ENCODE data around the gene DLGAP1. TPM values are rescaled to one million over a fixed set of nuclear protein-coding genes. Genes with fewer than 3 reads are reported as not detected.

The DLGAP1 gene
- total and polyA plus RNA-seq, 2 of the 4 experiments (the other 2 are of a cell fraction) = under 0.01 to 0.09 TPM

- H3K23ac ChIP-seq (ENCODE audit: low read depth, low read length) = peak overlapping the region; percentile 76; the same call in 1 of the 2 replicates
- H3K14ac ChIP-seq (replicated peaks; ENCODE audit: low read depth, low read length) = peak overlapping the region; percentile 88; the same call in 1 of the 2 replicates
- H2AK9ac ChIP-seq (replicated peaks; ENCODE audit: low read depth, low read length, poor library complexity) = peak overlapping the region; percentile 31
- H3K27me3 ChIP-seq (ENCODE audit: control insufficient read depth, insufficient read depth, low read length) = no peaks in the 10 kb centered on the region
- peak overlapping the region; percentile 82 for H2AFZ ChIP-seq (replicated peaks; ENCODE audit: low read length, poor library complexity)
- intact Hi-C loops (cut with micrococcal nuclease) (no loop called here), dilution Hi-C loops (cut with HindIII; ENCODE audit: low sequenced_read_pairs, unreplicated experiment) (no loop called here), in situ Hi-C loops (cut with MboI; ENCODE audit: low sequenced_read_pairs) (no loop called here)
- peak overlapping the region; percentile 96 for H2AK5ac ChIP-seq (ENCODE audit: low read depth, low read length)
- H3K4ac ChIP-seq (ENCODE audit: low read depth, low read length) = peak overlapping the region; percentile 91
- H4K5ac ChIP-seq (ENCODE audit: low read depth, low read length) = peak overlapping the region; percentile 20
- CTCF ChIA-PET = no interaction called here
- BruUV-seq (replicated peaks) = no TSS peak
- H3K4me3 ChIP-seq (ENCODE audit: insufficient read depth, low read depth, low read length) = no peak overlapping the region
- peak overlapping the region; percentile 95; the same call in 1 of the 2 replicates for H2BK120ac ChIP-seq (ENCODE audit: low read depth, low read length)
- peaks cover 13% of the 10 kb centered on the region for H3K9me1 ChIP-seq (ENCODE audit: insufficient read depth, low read length)
- peaks cover 10% of the 10 kb centered on the region for H3K4me1 ChIP-seq (ENCODE audit: control insufficient read depth, insufficient read depth, low read length)
- H3K79me1 ChIP-seq (ENCODE audit: low read depth in 1 of 2, low read length in 2 of 2) = no peaks in the 10 kb centered on the region
- POLR2A ChIA-PET (ENCODE audit: unreplicated experiment) = no interaction called here
- no peak overlapping the region for H3K27ac ChIP-seq (ENCODE audit: insufficient read depth, low read length)
- H4K91ac ChIP-seq (ENCODE audit: insufficient read depth, low read depth, low read length) = peak overlapping the region; percentile 37; the same call in 1 of the 2 replicates
- no peaks in the 10 kb centered on the region for H3K36me3 ChIP-seq (ENCODE audit: control insufficient read depth, insufficient read depth, low read length)
- no peak overlapping the region for H3K9ac ChIP-seq (ENCODE audit: low read depth, low read length)
- no peak overlapping the region for H3K4me2 ChIP-seq (ENCODE audit: low read depth, low read length)
- no peaks in the 10 kb centered on the region for H3K9me3 ChIP-seq (ENCODE audit: control insufficient read depth, insufficient read depth, low read length)
- WGBS, 2 experiments (ENCODE audit: extremely low coverage in 2 of 2, insufficient read length in 1 of 2) = 90% methylated on average over 3 of the region's 5 CpGs; no CpG with 5 or more reads in 1 of the 2 experiments
- H3K56ac ChIP-seq (ENCODE audit: extremely low read depth, insufficient read depth, low read length) = no peak overlapping the region
- H4K8ac ChIP-seq (ENCODE audit: low read depth in 2 of 2, low read length in 2 of 2) = peak overlapping the region in 1 of 2 experiments; percentile 71; a peak in 3 of 4 replicates
- no peaks in the 10 kb centered on the region for H4K20me1 ChIP-seq (ENCODE audit: insufficient read depth, low read length)
- peak overlapping the region; percentile 94; the same call in 1 of the 3 replicates for H2BK15ac ChIP-seq (ENCODE audit: low read depth, low read length)
- ATAC-seq (ENCODE audit: low read depth) (no peak), DNase-seq (no peak)
- H2BK5ac ChIP-seq (ENCODE audit: low read depth, low read length, poor library complexity, severe bottlenecking) = no peak overlapping the region
- H3K18ac ChIP-seq (ENCODE audit: low read depth, low read length) = peak overlapping the region; percentile 17; the same call in 1 of the 2 replicates
- peak overlapping the region; percentile 73; the same call in 1 of the 2 replicates for H2BK20ac ChIP-seq (ENCODE audit: low read depth, low read length)
- TF ChIP-seq USF2 (IDR thresholded peaks at IDR 0.05; ENCODE audit: low read depth, low read length) (no peak), POLR2A (IDR thresholded peaks at IDR 0.05; ENCODE audit: low read depth, low read length) (no peak), BHLHE40 (IDR thresholded peaks at IDR 0.05; ENCODE audit: low read depth, low read length) (no peak), SMC3 (IDR thresholded peaks at IDR 0.05; ENCODE audit: low read depth, low read length) (no peak), CEBPB (IDR thresholded peaks at IDR 0.05; ENCODE audit: low read depth, low read length) (no peak), FOS (IDR thresholded peaks at IDR 0.05; ENCODE audit: low read depth, low read length) (no peak), ELK1 (IDR thresholded peaks at IDR 0.05; ENCODE audit: borderline replicate concordance, low read depth, low read length) (no peak), CHD1 (IDR thresholded peaks at IDR 0.05; ENCODE audit: low read depth, low read length) (no peak), RFX5 (IDR thresholded peaks at IDR 0.05; ENCODE audit: low read depth, low read length) (no peak), MAFK (IDR thresholded peaks at IDR 0.05; ENCODE audit: low read depth, low read length) (no peak), RCOR1 (IDR thresholded peaks at IDR 0.05; ENCODE audit: insufficient replicate concordance, low read length) (no peak), MXI1 (IDR thresholded peaks at IDR 0.05; ENCODE audit: borderline replicate concordance, low read depth, low read length) (no peak), CTCF (conservative IDR thresholded peaks at IDR 0.05; ENCODE audit: low read depth, low read length) (no peak), RAD21 (IDR thresholded peaks at IDR 0.05; ENCODE audit: low read length) (no peak)
Observed at GRCh38 chr18:3793111-3793510, 662.0 kb downstream of the DLGAP1 start.
